NCI-H2196 treated with DMSO at 0.1 percent for 48 hours (cell line): Measurements from ENCODE around the gene LAMA3.
"Not testable (repeated sequence)": the region's sequence is repeated elsewhere in the genome, so short reads cannot be mapped to it uniquely, and the experiment has no call there.

ENCODE experiments used
- DNase-seq: peaks from one replicate; lab custom pipeline; 2025; ENCODE audit not compliant: unreplicated experiment; lab: John Stamatoyannopoulos, UW

The LAMA3 gene

GRCh38 chr18:23725827-23726661, 36.8 kb downstream of the LAMA3 start:
- no peak for DNase-seq

DNA sequence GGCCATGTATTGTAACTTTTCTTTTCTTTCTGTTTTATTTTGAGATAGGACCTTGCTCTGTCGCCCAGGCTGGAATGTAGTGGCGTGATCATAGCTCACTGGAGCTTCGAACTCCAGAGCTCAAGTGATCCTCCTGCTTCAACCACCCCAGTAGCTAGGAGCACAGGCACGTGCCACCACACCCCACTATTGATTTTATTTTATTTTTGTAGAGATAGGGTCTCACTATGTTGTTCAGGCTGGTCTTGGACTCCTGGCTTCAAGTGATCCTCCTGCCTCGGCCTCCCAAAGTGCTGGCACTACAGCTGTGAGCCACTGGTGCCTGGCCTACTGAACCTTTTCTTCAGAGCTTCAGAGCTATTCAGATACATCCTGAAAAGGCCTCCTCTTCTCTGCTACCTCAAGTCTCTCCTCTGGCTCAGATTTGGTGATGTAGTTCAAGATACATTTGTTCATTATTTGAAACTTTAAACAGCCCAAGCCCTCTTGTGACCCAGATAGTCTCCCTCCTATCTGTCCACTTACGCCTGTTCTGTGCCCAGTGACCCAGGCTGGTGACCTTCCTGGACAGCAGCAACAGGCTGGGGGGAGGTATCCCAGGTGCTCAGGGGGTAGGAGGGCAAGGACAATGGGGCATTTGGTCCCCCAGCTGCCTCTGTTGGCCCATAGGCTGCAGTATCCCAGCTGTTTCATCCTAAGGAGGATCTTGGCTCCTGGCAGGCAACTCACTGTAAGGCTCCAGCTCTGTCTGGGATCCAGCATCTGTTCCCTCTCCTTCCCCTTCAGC, 38.6 kb downstream of the LAMA3 start:
- no peak for DNase-seq

DNA sequence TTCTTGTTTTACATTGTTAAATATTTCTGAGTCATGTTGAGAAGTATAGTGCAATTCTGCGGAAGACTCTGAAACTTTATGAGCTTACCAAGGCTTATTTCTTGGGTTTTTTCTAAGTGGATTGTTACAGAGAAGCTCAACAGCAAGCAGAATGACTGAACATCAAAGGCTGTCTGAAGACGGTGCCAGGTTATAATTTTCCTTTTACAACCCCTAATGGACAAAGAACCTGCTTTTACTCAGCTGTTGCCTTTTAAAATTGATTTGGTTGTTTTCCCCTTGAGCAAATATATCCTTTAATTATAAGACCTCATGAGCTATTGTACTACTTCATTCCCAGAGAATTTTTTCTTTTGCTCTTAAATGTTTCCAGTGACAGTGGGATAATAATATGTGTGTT, 41.6 kb downstream of the LAMA3 start:
- no peak for DNase-seq

DNA sequence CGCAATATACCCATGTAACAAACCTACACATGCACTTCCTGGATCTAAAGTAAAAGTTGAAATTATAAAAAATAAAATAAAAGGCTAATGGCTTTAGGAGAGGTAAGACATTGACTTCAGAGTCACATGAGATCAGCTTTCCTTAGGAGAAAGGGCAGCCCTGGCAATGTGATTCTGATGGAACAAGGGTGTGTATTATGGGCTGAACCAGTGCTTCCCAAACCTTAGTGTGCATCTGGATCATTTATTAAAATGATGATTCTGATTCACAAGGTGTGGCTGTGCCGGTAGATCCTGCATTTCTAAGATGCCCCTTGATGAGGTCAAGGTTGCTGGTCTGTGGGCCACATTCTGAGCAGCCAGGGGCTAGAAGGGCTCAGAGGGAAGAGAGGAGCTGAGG, 42.6 kb downstream of the LAMA3 start:
- DNase-seq, result no peak

GRCh38 chr18:23732439-23732838, 43.2 kb downstream of the LAMA3 start:
- no peak for DNase-seq

GRCh38 chr18:23733265-23733664, 44.0 kb downstream of the LAMA3 start:
- DNase-seq, result not testable (repeated sequence)

DNA sequence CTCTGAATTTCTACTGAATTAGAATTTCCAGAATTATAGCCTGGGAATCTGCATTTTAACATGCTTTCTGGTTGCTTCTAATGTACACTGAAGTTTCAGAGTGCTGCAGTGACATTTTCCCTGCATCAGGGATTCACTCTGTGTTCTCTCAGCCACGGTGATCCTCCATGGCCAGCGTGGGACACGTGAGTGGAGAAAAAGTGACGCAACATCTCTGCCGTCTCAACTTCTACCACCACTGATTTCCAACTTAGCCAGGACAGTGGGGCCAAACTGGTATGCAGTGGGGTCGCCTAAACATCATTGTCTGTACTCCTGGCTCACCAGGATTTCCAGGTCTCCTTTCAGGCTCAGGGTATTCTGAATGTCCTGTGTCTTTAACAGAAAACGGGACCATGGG, 44.6 kb downstream of the LAMA3 start:
- DNase-seq, result no peak

DNA sequence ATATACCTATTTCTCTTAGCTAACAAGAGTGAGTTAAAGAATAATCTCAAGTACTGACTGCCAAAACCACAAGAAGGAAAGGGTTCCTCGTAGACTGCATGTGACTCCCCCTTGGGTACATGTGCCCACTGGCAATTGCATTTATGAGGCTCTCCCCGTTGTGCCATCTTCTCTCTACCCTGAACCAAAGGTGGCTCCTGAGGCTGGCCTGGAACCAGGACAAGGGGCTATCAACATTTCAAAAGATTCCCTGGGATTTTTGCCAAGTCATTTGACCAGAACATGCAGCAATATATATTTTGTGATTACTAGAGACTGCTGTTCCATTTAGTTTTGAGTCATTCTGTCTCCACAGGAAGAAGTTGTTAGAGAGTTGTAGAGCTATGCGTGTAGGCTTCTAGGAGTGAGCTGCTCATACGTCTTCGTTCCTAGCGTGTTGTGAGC, 45.8 kb downstream of the LAMA3 start:
- no peak for DNase-seq

- DNase-seq, result no peak
Observed at GRCh38 chr18:23737578-23737977, 48.3 kb downstream of the LAMA3 start.

- DNase-seq, result no peak
Observed at GRCh38 chr18:23738151-23738550, 48.9 kb downstream of the LAMA3 start.

DNA sequence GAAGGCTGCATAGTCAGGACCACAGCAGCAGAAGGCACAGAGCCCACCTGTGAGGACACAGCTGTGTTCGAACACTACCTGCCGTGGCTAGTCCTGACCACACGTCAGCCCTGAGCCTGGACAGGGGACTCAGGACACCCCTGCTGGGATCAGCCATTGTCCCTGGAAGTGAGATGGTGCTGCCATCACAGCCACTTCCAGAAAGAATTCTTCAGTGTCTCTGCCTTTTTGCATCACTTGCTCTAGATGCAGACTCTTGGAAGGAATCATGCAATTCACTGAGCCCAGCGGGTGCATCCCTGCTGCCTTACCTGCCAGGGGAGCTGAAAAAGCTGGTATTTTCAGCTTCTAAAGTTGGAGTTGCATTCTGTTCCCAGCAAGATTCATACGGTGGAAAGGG, 49.3 kb downstream of the LAMA3 start:
- DNase-seq, result no peak

DNA sequence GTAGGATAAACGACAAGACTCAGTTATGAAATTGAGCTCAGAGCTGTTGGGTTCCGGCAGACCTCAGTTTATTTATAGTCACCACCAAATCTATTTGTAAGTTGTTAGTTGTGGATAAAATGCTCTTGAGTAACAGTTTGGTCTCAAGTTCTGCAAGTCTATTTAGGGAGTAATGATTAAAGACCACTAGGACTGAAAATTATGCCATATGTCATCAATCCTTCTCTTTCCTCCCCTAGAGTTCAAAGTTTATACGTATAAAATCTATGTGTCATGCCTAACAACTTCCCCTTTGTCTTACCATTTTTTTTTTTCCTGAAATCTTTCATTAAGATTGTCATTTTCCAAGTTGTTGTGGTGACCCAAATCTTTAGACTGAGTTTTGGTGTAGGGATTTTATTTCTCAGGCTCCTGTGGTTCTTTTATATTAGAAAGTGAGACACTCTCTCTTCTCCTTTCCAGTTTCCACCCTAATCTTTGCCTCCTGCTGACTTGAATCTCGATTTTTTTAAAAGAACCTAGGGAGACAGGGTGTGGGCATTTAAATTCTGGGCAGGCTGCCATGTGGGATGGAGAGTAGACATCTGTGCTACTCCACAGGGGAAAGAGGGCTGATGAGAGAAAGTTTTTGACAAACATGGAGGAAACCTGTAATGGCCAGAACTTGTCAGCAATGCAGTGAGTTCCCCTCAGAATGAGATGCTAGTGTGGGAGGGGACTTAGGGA, 51.0 kb downstream of the LAMA3 start:
- DNase-seq, result no peak

DNA sequence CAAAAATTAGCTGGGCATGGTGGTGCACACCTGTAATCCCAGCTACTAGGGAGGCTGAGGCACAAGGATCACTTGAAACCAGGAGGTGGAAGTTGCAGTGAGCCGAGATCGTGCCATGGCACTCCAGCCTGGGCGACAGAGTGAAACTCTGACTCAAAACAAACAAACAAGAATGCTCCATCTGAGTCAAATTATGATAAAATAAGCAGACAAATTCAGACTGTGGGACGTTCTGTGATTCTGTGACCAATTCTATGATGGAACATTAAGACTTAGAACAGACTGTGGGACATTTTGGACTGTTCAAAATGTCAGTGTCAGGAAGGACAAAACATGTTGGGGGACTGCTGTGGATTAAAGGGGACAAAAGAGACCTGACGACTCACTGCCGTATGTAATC, 52.7 kb downstream of the LAMA3 start:
- not testable (repeated sequence) for DNase-seq

GRCh38 chr18:23743733-23744333, 54.6 kb downstream of the LAMA3 start:
- DNase-seq, result no peak

DNA sequence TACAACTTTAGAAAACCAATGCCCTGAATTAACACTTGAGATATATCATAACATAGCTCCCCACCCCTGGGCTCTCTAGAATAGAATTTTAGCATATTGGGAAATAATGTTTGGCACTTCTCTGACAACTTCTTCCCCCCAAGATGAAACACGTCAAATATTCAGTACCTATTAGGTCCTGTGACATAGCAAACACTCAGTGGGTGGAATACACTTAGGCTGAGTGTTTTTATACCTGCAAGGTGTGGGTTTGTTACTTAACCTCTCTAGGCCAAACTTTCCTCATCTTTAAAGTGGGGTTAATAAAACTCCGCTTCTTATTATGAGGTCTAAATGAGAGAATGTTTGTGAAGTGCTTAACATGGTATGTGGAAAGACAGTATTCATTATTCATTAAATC, 56.1 kb downstream of the LAMA3 start:
- no peak for DNase-seq

DNA sequence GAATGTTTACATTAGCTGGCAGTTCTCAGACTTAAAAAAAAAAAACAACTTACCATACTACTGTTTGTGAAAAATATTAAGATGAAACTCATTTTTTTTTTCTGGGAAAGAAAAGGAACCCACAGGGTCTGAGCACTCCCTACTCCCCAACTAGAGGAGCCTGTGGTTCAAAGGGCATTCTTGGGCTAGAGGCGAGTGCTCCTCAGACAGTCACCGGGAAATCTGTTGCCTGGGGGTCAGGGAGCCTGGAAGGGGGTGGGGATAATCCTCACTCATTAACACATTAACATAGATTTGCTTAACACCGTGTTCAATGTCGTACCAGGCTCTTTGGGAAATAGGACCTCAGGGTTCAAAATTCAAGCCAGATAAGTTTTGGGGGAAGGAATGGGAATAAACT, 57.6 kb downstream of the LAMA3 start:
- DNase-seq, result no peak

DNA sequence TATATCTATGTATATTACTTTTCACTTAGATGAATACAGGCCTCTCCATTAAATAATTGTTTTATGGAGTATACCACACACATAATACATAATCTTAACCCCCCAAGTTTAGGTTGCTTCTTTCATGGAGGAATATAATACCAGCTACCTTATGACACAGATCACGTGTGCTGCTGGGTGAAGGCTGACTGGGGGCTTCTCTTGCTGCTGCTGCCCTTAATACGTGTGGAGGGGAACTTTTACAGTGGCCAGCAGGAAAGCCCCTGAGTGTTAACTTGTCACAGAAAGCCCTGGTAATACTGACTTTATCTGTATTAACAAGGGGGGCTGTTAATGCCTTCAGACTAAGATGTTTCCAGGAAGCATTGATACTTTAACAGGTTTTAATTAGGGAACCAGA, 63.1 kb downstream of the LAMA3 start:
- no peak for DNase-seq

GRCh38 chr18:23752796-23753195, 63.5 kb downstream of the LAMA3 start:
- no peak for DNase-seq

DNA sequence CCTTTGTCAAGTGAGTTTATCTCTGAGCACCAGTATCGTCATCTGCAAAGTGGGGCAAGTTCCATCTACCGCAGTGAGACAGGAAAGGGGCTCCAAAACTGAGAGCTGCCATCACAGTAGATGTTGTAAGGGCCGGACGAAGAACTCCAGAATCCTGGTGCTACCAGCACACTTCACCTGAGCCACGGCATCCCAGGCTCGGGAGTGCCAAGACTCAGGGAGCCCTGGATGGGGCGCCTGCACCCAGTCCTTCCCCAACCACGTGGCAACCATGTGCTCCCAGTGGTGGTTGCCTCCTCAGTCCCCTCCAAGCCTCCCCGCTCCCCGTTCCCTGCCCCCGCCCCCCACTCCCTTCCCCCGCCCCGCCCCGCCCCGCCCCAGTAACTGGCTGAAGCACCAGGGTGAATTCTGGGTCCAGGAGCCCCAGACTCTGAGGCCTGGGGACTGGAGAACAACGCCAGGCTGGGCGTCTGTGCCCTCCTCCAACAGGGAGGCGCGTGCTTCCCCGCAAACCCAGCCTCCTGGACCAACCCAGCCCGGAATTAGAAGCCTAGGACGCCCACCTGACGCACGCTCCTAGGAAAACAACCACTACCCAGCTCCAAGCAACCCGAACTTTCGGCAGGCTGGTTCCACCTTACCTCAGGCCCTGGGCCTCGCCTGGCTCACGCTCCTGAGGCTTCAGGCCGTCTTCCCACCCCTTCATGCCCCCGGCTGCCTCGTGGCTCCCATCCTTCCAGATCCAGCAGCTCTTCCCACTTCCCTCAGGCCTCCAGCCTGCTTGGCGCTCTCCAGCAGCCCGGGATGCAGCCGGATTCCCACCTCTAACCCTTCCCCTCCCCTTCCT, 67.6 kb downstream of the LAMA3 start:
- DNase-seq, result no peak

DNA sequence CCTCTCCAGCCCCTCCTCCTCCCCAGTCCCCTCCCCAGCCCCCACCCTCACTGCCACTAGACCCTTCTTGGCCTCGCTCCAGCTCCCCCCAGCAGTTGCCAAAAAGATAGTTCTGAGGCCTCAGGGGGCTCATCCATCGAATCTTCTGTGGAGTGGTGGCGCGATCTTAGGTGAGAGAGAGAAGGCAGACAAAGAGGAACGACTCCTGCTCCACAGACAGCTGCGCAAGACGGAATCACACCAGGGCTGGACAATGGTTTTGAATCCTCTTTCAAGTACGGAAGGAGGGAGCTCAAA, 68.1 kb downstream of the LAMA3 start:
- no peak for DNase-seq

DNA sequence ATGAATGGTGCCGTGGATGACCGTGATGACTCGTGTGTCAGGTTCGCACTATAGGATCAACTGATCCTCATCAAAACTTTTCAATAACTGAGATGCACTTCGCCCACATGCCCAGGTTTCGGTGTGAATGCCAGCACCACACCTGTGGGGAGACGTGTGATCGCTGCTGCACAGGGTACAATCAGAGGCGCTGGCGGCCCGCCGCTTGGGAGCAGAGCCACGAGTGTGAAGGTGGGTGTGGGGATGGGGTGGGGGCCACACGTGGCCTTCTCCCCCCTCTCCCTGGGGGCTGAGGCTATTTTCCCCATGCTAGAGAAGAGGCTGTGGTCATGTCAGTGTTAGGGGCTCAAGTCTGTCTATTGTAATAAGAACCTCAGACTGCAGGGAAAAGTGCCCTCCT, 69.0 kb downstream of the LAMA3 start:
- DNase-seq, result no peak
